GM23338 (cell line): Measurements from ENCODE around the gene KXD1. TPM values are rescaled to one million over a fixed set of nuclear protein-coding genes. Genes with fewer than 3 reads are reported as not detected.

Experiments
- ATAC-seq: fragments of 200-7000 bp; cut with Tn5 transposase; 3 replicates; pipeline ENCODE4 v1.9.1; 2020
- DNase-seq: peaks from one replicate; pipeline ENCODE4 v3.0.0-alpha.2; 2015; ENCODE audit warnings: low spot score
- H2AFZ ChIP-seq: fragments of 200-600 bp; sonication (generic); 2 replicates; pipeline ENCODE4 v1.8.0; 2016; ENCODE audit warnings: antibody characterized with exemption, mild to moderate bottlenecking, moderate library complexity
- H3F3A ChIP-seq: fragments of 200-600 bp; sonication (generic); replicated peaks from 2 replicates; pipeline ENCODE4 v1.8.0; 2017; ENCODE audit warnings: antibody characterized with exemption, mixed run types, low read depth
- H3K27ac ChIP-seq: fragments of 200-600 bp; sonication (generic); 2 replicates; pipeline ENCODE4 v1.6.1; 2016; ENCODE audit warnings: low read depth
- H3K27me3 ChIP-seq: fragments of 200-600 bp; sonication (generic); 2 replicates; pipeline ENCODE4 v1.8.0; 2016; ENCODE audit warnings: mild to moderate bottlenecking, mixed run types, moderate library complexity; ENCODE audit not compliant: insufficient read depth
- H3K36me3 ChIP-seq: fragments of 200-600 bp; sonication (generic); 2 replicates; pipeline ENCODE4 v1.8.0; 2016; ENCODE audit warnings: mild to moderate bottlenecking; ENCODE audit not compliant: insufficient read depth
- H3K4me1 ChIP-seq: fragments of 200-600 bp; sonication (generic); 2 replicates; pipeline ENCODE4 v1.8.0; 2016; ENCODE audit warnings: mild to moderate bottlenecking, moderate library complexity; ENCODE audit not compliant: insufficient read depth
- H3K4me2 ChIP-seq: fragments of 200-600 bp; sonication (generic); 2 replicates; pipeline ENCODE4 v1.7.1; 2017; ENCODE audit warnings: mixed run types
- H3K4me3 ChIP-seq: fragments of 200-600 bp; sonication (generic); 2 replicates; pipeline ENCODE4 v1.6.1; 2016; ENCODE audit warnings: mixed run types
- H3K79me2 ChIP-seq: fragments of 200-600 bp; sonication (generic); replicated peaks from 2 replicates; pipeline ENCODE4 v1.8.0; 2017; ENCODE audit warnings: mild to moderate bottlenecking; ENCODE audit not compliant: insufficient read depth
- H3K9me2 ChIP-seq: fragments of 200-600 bp; sonication (generic); 2 replicates; pipeline ENCODE4 v1.8.0; 2017; ENCODE audit not compliant: insufficient read depth
- H4K20me1 ChIP-seq: fragments of 200-600 bp; sonication (generic); replicated peaks from 2 replicates; pipeline ENCODE4 v1.8.0; 2017; ENCODE audit warnings: mild to moderate bottlenecking; ENCODE audit not compliant: insufficient read depth
- H3K27ac Mint-ChIP-seq: 2 replicates; pipeline ENCODE4 v1.8.0; 2020; ENCODE audit warnings: inconsistent platforms, mild to moderate bottlenecking, moderate library complexity, mixed read lengths
- H3K27me3 Mint-ChIP-seq: 3 replicates; pipeline ENCODE4 v1.8.0; 2022; ENCODE audit warnings: low read depth, mild to moderate bottlenecking, moderate library complexity, mixed read lengths, inconsistent platforms; ENCODE audit not compliant: insufficient read depth, poor library complexity
- H3K36me3 Mint-ChIP-seq: 3 replicates; pipeline ENCODE4 v1.8.0; 2021; ENCODE audit warnings: low read depth, mild to moderate bottlenecking, inconsistent platforms, moderate library complexity, mixed read lengths
- H3K4me1 Mint-ChIP-seq: 3 replicates; pipeline ENCODE4 v1.8.0; 2020; ENCODE audit warnings: mild to moderate bottlenecking, inconsistent platforms, mixed read lengths
- H3K4me3 Mint-ChIP-seq: 3 replicates; pipeline ENCODE4 v1.8.0; 2021; ENCODE audit warnings: moderate library complexity, mild to moderate bottlenecking, inconsistent platforms, mixed read lengths
- H3K9me3 Mint-ChIP-seq: 3 replicates; pipeline ENCODE4 v1.8.0; 2020; ENCODE audit warnings: moderate library complexity, mild to moderate bottlenecking, inconsistent platforms, mixed read lengths
- CREB1 ChIP-seq: fragments of 250-450 bp; sonication (Bioruptor Pico); IDR thresholded peaks from 2 replicates; pipeline ENCODE4 v1.5.0; 2020; ENCODE audit warnings: low read depth, mild to moderate bottlenecking, moderate library complexity
- CTCF ChIP-seq, 2 experiments: fragments of 200-600 bp in 1 of 2; sonication (generic) in 1 of 2; conservative IDR thresholded peaks; 2 replicates each; pipeline versions ENCODE4 v1.5.1 to v1.6.1; 2016 to 2017; ENCODE audit warnings: antibody characterized with exemption in 2 of 2, low read depth in 2 of 2, mild to moderate bottlenecking in 2 of 2, moderate library complexity in 1 of 2
- ETS1 ChIP-seq: IDR thresholded peaks from 2 replicates; pipeline ENCODE4 v1.6.1; 2016; ENCODE audit warnings: antibody characterized with exemption
- EZH2 ChIP-seq: fragments of 200-600 bp; sonication (generic); IDR thresholded peaks from one replicate; pipeline ENCODE4 v1.8.0; 2017; ENCODE audit warnings: antibody characterized with exemption, mild to moderate bottlenecking, low read depth; ENCODE audit not compliant: unreplicated experiment
- EZH2phosphoT487 ChIP-seq: fragments of 200-600 bp; sonication (generic); IDR thresholded peaks from one replicate; pipeline ENCODE4 v1.8.1; 2018; ENCODE audit warnings: antibody characterized with exemption; ENCODE audit not compliant: unreplicated experiment
- NANOG ChIP-seq: IDR thresholded peaks from 2 replicates; pipeline ENCODE4 v1.6.1; 2016; ENCODE audit warnings: antibody characterized with exemption, borderline replicate concordance
- POLR2AphosphoS5 ChIP-seq: IDR thresholded peaks from 2 replicates; pipeline ENCODE4 v1.6.1; 2016; ENCODE audit warnings: antibody characterized with exemption, low read depth
- STAT1 ChIP-seq: IDR thresholded peaks from one replicate; pipeline ENCODE4 v1.6.1; 2016; ENCODE audit warnings: antibody characterized with exemption; ENCODE audit not compliant: unreplicated experiment
- ZNF114 ChIP-seq: fragments of 250-450 bp; sonication (Bioruptor Pico); IDR thresholded peaks from 2 replicates; pipeline ENCODE4 v1.5.0; 2020; ENCODE audit warnings: mild to moderate bottlenecking, moderate library complexity
- ZNF331 ChIP-seq: fragments of 250-450 bp; sonication (Bioruptor Pico); IDR thresholded peaks from 2 replicates; pipeline ENCODE4 v1.5.0; 2020; ENCODE audit warnings: low read depth, mild to moderate bottlenecking, moderate library complexity
- ZNF462 ChIP-seq: fragments of 250-450 bp; sonication (Bioruptor Pico); IDR thresholded peaks from 2 replicates; pipeline ENCODE4 v1.5.0; 2020; ENCODE audit warnings: mild to moderate bottlenecking, moderate library complexity
- polyA plus RNA-seq: library from polyadenylated mRNA; unstranded; fragments of >200 nt; fragmentation: Nextera tagmentation; extraction: Ambion mirVana; gene quantifications from 2 replicates; pipeline ENCODE4 v1.2.1, GENCODE V29; 2016
- total RNA-seq: library from RNA; depleted of rRNA; stranded (reverse); fragments of >200 nt; shearing (Covaris generic); gene quantifications from 2 replicates; pipeline ENCODE4 v1.2.3, GENCODE V29; 2014

KXD1 gene
- total and polyA plus RNA-seq, 2 experiments from 2014 or later, result 108 to 164 TPM

GRCh38 chr19:18542941-18543813 lies 14.5 kb upstream of the KXD1 start, which contains the start of gene FKBP8:
Gene FKBP8 (minus strand): TSS chr19:18543573. CDS start chr19:18541970, 1,603 bp downstream.
- DNase-seq, result peak; percentile 97
- H4K20me1 ChIP-seq, result no peaks in the 10 kb centered on the region
- no peak for TF ChIP-seq EZH2
- TF ChIP-seq POLR2AphosphoS5, result no peak; the same call in 1 of the 2 replicates
- TF ChIP-seq ZNF462 (CRISPR knock-in tag), result no peak
- TF ChIP-seq STAT1, result no peak
- TF ChIP-seq ETS1, result no peak
- TF ChIP-seq CREB1, result no peak; the same call in 1 of the 2 replicates
- no peak for TF ChIP-seq CTCF (conservative IDR thresholded peaks at IDR 0.05; ENCODE audit: low read depth in 2 of 2)
- TF ChIP-seq NANOG, result no peak
- no peak for TF ChIP-seq ZNF114
- TF ChIP-seq EZH2phosphoT487, result no peak
- no peak for TF ChIP-seq ZNF331 (CRISPR knock-in tag)
- H3F3A ChIP-seq, result peaks cover 23% of the 10 kb centered on the region
- no peaks in the 10 kb centered on the region for H3K9me2 ChIP-seq
- H3K36me3 ChIP-seq, result peaks cover 15% of the 10 kb centered on the region
- peak within 1 kb of the TSS; percentile 66 for H3K4me3 ChIP-seq
- no peaks in the 10 kb centered on the region; the same call in 2 of the 3 replicates for H3K9me3 Mint-ChIP-seq
- peaks cover 9% of the 10 kb centered on the region for H3K79me2 ChIP-seq
- H3K4me2 ChIP-seq, result peak within 1 kb of the TSS; percentile 86
- H3K4me3 Mint-ChIP-seq, result peak within 1 kb of the TSS; percentile 89
- no peaks in the 10 kb centered on the region for H3K27me3 ChIP-seq
- H3K27ac Mint-ChIP-seq, result peak within 1 kb of the TSS; percentile 93
- H2AFZ ChIP-seq, result peak within 1 kb of the TSS; percentile 75
- H3K4me1 ChIP-seq, result no peaks in the 10 kb centered on the region
- H3K4me1 Mint-ChIP-seq, result peaks cover 10% of the 10 kb centered on the region
- H3K27ac ChIP-seq, result 0 out of 2 replicates have a peak within 1 kb of the TSS, but pooled peaks have one; percentile 26
- peaks cover 38% of the 10 kb centered on the region for H3K36me3 Mint-ChIP-seq
- ATAC-seq, result peak; percentile 95
- H3K27me3 Mint-ChIP-seq, result peaks cover 6% of the 10 kb centered on the region
